Endodermal cell (in vitro differentiated cells): ENCODE data around the gene GSG1L. TPM values are rescaled to one million over a fixed set of nuclear protein-coding genes. Genes with fewer than 3 reads are reported as not detected.

Experiments used
- DNase-seq: peaks from one replicate; pipeline ENCODE4 v3.0.0-alpha.2; 2017
- H3K27ac ChIP-seq: 2 replicates; pipeline ENCODE4 v1.5.1; 2013; ENCODE audit warnings: mild to moderate bottlenecking, low read depth, low read length, moderate library complexity
- H3K27me3 ChIP-seq: 2 replicates; pipeline ENCODE4 v1.6.1; 2013; ENCODE audit warnings: mild to moderate bottlenecking, low read length, moderate library complexity; ENCODE audit not compliant: insufficient read depth, control insufficient read depth, poor library complexity, severe bottlenecking
- H3K36me3 ChIP-seq: 2 replicates; pipeline ENCODE4 v1.7.0; 2013; ENCODE audit warnings: mild to moderate bottlenecking, low read length, moderate library complexity; ENCODE audit not compliant: control insufficient read depth, insufficient read depth
- H3K4me1 ChIP-seq: one replicate; pipeline ENCODE4 v1.7.0; 2013; ENCODE audit warnings: low read length; ENCODE audit not compliant: control insufficient read depth, insufficient read depth
- H3K4me3 ChIP-seq: 2 replicates; pipeline ENCODE4 v1.5.1; 2013; ENCODE audit warnings: mild to moderate bottlenecking, low read length, moderate library complexity
- H3K9ac ChIP-seq: 2 replicates; pipeline ENCODE4 v1.6.1; 2013; ENCODE audit warnings: mild to moderate bottlenecking, low read length, moderate library complexity; ENCODE audit not compliant: poor library complexity, severe bottlenecking; ENCODE audit errors: extremely low read depth
- H3K9me3 ChIP-seq: 2 replicates; pipeline ENCODE4 v1.6.1; 2013; ENCODE audit warnings: mild to moderate bottlenecking, low read length, moderate library complexity; ENCODE audit not compliant: control insufficient read depth
- H3K27ac Mint-ChIP-seq: 2 replicates; pipeline ENCODE4 v1.8.0; 2020; ENCODE audit warnings: mixed read lengths
- H3K27me3 Mint-ChIP-seq: 2 replicates; pipeline ENCODE4 v1.8.0; 2021; ENCODE audit warnings: mild to moderate bottlenecking, mixed read lengths; ENCODE audit not compliant: insufficient read depth
- H3K36me3 Mint-ChIP-seq: 2 replicates; pipeline ENCODE4 v1.8.0; 2020; ENCODE audit warnings: low read depth, mixed read lengths
- H3K4me1 Mint-ChIP-seq: 2 replicates; pipeline ENCODE4 v1.8.0; 2020; ENCODE audit warnings: mixed read lengths
- H3K4me3 Mint-ChIP-seq: 2 replicates; pipeline ENCODE4 v1.8.0; 2020; ENCODE audit warnings: mild to moderate bottlenecking, moderate library complexity, mixed read lengths
- H3K9me3 Mint-ChIP-seq: 2 replicates; pipeline ENCODE4 v1.8.0; 2020; ENCODE audit warnings: mild to moderate bottlenecking, mixed read lengths
- WGBS, 2 experiments: methylation state at CpG; one replicate each; pipeline versions ENCODE4 v1.1.5 to v1.1.7; 2013; ENCODE audit warnings: missing lambda C conversion rate in 2 of 2, mixed read lengths in 1 of 2; ENCODE audit not compliant: insufficient coverage in 1 of 2, insufficient read length in 1 of 2; 5-methylcytosine and 5-hydroxymethylcytosine counted together
- total RNA-seq, 2 donors: library from RNA; stranded (reverse); fragmentation: NEBNext Ultra II Directional in 1 of 2; extraction: Animal tissue kit (Norgen Biotek cat#: 25700) in 1 of 2; gene quantifications; 2 replicates in 1 of 2; 3 replicates in 1 of 2; pipeline ENCODE4 v1.2.1, GENCODE V29; 2021
- TF ChIP-seq, protein P1 (sequence below): fragments of 200-600 bp; sonication (generic); conservative IDR thresholded peaks from 2 replicates; pipeline ENCODE4 v1.5.0; 2021; ENCODE audit warnings: antibody characterized with exemption, mild to moderate bottlenecking

GSG1L gene
- total RNA-seq, 2 donors from 2014 or later = 0.24 TPM; not detected in 1

DNA sequence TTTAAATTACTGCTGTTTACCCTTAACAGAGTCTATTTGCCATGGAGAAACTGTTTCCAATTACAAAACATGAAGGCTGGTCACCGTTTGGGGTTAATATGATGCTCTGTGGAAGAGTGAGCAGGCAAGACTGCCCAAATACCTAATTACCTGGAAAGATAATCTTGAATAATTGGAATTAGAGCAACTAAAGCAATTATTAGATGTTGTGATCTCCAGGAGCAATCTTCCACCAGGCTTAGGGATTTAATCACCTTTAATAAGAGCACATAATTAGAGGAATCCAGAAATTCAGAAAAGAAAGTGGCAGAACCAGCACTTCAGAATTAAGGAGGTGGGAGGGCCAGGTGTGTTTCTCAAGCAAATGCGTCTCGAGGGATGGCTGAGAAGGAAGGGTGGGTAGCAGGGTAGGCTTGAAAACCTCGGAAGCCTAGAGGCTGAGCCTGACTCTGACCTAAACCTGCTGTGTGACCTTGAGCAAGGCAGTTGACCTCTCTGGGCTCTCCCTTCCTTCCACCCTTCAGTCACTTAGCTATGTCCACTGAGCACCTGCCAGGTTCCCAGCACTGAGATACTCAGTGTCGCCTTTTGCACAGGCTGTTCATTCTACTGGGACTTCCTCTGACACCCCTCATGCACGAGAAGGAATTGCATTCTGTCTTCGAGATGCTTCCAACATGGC, 113.2 kb downstream of the GSG1L start:
- Histone ChIP-seq H3K9ac (no peak overlapping the region), H3K9me3 (no peaks in the 10 kb centered on the region), H3K27ac (no peak overlapping the region), H3K4me1 (no peaks in the 10 kb centered on the region), H3K36me3 (no peaks in the 10 kb centered on the region), H3K4me3 (no peak overlapping the region), H3K27me3 (peaks cover 19% of the 10 kb centered on the region)
- TF ChIP-seq, protein P1, sequence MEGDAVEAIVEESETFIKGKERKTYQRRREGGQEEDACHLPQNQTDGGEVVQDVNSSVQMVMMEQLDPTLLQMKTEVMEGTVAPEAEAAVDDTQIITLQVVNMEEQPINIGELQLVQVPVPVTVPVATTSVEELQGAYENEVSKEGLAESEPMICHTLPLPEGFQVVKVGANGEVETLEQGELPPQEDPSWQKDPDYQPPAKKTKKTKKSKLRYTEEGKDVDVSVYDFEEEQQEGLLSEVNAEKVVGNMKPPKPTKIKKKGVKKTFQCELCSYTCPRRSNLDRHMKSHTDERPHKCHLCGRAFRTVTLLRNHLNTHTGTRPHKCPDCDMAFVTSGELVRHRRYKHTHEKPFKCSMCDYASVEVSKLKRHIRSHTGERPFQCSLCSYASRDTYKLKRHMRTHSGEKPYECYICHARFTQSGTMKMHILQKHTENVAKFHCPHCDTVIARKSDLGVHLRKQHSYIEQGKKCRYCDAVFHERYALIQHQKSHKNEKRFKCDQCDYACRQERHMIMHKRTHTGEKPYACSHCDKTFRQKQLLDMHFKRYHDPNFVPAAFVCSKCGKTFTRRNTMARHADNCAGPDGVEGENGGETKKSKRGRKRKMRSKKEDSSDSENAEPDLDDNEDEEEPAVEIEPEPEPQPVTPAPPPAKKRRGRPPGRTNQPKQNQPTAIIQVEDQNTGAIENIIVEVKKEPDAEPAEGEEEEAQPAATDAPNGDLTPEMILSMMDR = no peak
- Mint-ChIP-seq H3K27ac (no peak overlapping the region), H3K9me3 (peaks cover 7% of the 10 kb centered on the region), H3K36me3 (no peaks in the 10 kb centered on the region), H3K4me3 (no peak overlapping the region), H3K27me3 (peaks cover 9% of the 10 kb centered on the region), H3K4me1 (peaks cover under 1% of the 10 kb centered on the region)
- WGBS, 2 experiments = 87 to 95% methylated on average over 4 to 7 of the region's 7 CpGs
- no peak for DNase-seq

DNA sequence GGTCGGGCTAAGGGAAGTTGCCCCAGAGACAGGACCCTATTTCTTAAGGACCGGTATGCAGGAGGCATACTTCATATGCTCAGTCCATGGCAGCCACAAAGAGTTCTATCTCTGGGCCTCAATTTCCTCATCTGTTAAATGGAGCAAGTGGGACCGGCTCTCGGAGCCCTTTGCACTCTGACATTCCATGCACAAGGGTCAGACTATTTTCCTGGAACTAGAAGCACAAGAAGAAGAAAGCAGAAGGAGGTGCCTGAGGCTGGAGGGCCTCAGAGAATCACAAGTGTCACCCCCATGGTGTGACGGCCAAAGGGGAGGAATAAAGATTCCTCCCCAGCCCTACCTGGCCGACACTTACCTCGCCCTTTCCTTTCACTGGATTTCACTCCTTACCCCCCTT, 115.8 kb downstream of the GSG1L start:
- H3K27ac Mint-ChIP-seq = no peak overlapping the region
- Histone ChIP-seq H3K9ac (no peak overlapping the region), H3K27me3 (peaks cover 11% of the 10 kb centered on the region), H3K27ac (no peak overlapping the region), H3K9me3 (no peaks in the 10 kb centered on the region), H3K36me3 (no peaks in the 10 kb centered on the region), H3K4me1 (no peaks in the 10 kb centered on the region), H3K4me3 (no peak overlapping the region)
- no peaks in the 10 kb centered on the region for H3K9me3 Mint-ChIP-seq
- H3K4me1 Mint-ChIP-seq = peaks cover 2% of the 10 kb centered on the region
- TF ChIP-seq, protein P1 = no peak
- peaks cover 6% of the 10 kb centered on the region for H3K27me3 Mint-ChIP-seq
- H3K36me3 Mint-ChIP-seq = no peaks in the 10 kb centered on the region
- no peak overlapping the region for H3K4me3 Mint-ChIP-seq
- no peak for DNase-seq
- 85 to 93% methylated on average over 3 to 7 of the region's 7 CpGs for WGBS, 2 experiments

GRCh38 chr16:27945233-27945973, 118.1 kb downstream of the GSG1L start:
- no peaks in the 10 kb centered on the region for H3K4me1 ChIP-seq
- Mint-ChIP-seq H3K4me1 (peaks cover 2% of the 10 kb centered on the region), H3K36me3 (no peaks in the 10 kb centered on the region), H3K27ac (no peak overlapping the region), H3K4me3 (no peak overlapping the region), H3K27me3 (peaks cover 3% of the 10 kb centered on the region), H3K9me3 (no peaks in the 10 kb centered on the region)
- peak; percentile 64 for DNase-seq
- peak overlapping the region; percentile 85 for H3K27ac ChIP-seq
- TF ChIP-seq, protein P1 = no peak
- H3K9ac ChIP-seq = no peak overlapping the region
- no peaks in the 10 kb centered on the region for H3K27me3 ChIP-seq
- 75 to 86% methylated on average over 8 to 15 of the region's 15 CpGs for WGBS, 2 experiments
- H3K9me3 ChIP-seq = no peaks in the 10 kb centered on the region
- no peak overlapping the region for H3K4me3 ChIP-seq
- no peaks in the 10 kb centered on the region for H3K36me3 ChIP-seq
